Kidney (tissue), 14 donors: Measurements from ENCODE around the gene ZCWPW1. TPM values are rescaled to one million over a fixed set of nuclear protein-coding genes. Genes with fewer than 3 reads are reported as not detected.
"Not testable (repeated sequence)": the region's sequence is repeated elsewhere in the genome, so short reads cannot be mapped to it uniquely, and the experiment has no call there.

ENCODE experiments used
- DNase-seq, 5 donors: peaks; one replicate each; pipeline ENCODE4 v3.0.0-alpha.2; 2013 to 2020
- FAIRE-seq: peaks from 2 replicates; lab custom pipeline; 2012; peaks lifted over from hg19 to GRCh38; lab: Jason Lieb, UNC
- H3K27ac ChIP-seq, 2 donors: one replicate each; pipeline ENCODE4 v1.7.0; 2013; ENCODE audit warnings: low read depth in 2 of 2, low read length in 2 of 2, inconsistent platforms in 1 of 2
- H3K27me3 ChIP-seq: one replicate; pipeline ENCODE4 v1.7.1; 2013; ENCODE audit warnings: low read length, inconsistent platforms; ENCODE audit not compliant: control insufficient read depth, insufficient read depth
- H3K36me3 ChIP-seq, 3 donors: one replicate each; pipeline versions ENCODE4 v1.7.0 to v1.7.1; 2013; ENCODE audit warnings: low read length in 3 of 3, control low read depth in 1 of 3, inconsistent platforms in 1 of 3; ENCODE audit not compliant: insufficient read depth in 3 of 3, control insufficient read depth in 2 of 3
- H3K4me1 ChIP-seq, 3 donors: one replicate each; pipeline versions ENCODE4 v1.7.0 to v1.7.1; 2013; ENCODE audit warnings: low read length in 3 of 3, inconsistent platforms in 1 of 3, low read depth in 1 of 3; ENCODE audit not compliant: control insufficient read depth in 2 of 3, insufficient read depth in 2 of 3
- H3K4me3 ChIP-seq, 3 donors: one replicate each; pipeline versions ENCODE4 v1.7.0 to v1.8.1; 2013; ENCODE audit warnings: low read length in 3 of 3, control low read depth in 1 of 3, inconsistent platforms in 1 of 3
- H3K9ac ChIP-seq, 3 donors: one replicate each; pipeline versions ENCODE4 v1.7.0 to v1.7.1; 2013; ENCODE audit warnings: low read length in 3 of 3, control low read depth in 1 of 3, inconsistent platforms in 1 of 3
- H3K9me3 ChIP-seq, 3 donors: one replicate each; pipeline versions ENCODE4 v1.7.0 to v1.7.1; 2013; ENCODE audit warnings: low read length in 3 of 3, control low read depth in 1 of 3, inconsistent platforms in 1 of 3; ENCODE audit not compliant: control insufficient read depth in 2 of 3, insufficient read depth in 1 of 3
- intact Hi-C: fragments of 100-400 bp; cut with DNase I; formaldehyde crosslinking; loops from one replicate; pipeline ENCODE4 v1.11.1; 2022
- polyA plus RNA-seq: library from polyadenylated mRNA; stranded (reverse); fragments of 350-450 nt; fragmentation: Illumina TruSeq; extraction: RNeasy Lipid Tissue Mini Kit (QIAGEN cat#74804); gene quantifications from one replicate; pipeline ENCODE4 v1.2.3, GENCODE V29; 2014; ENCODE audit warnings: low read depth, low replicate concordance; ENCODE audit not compliant: insufficient read depth
- total RNA-seq: library from RNA; stranded (reverse); fragmentation: NEBNext Ultra II Directional; extraction: Animal tissue kit (Norgen Biotek cat#: 25700); gene quantifications from one replicate; pipeline ENCODE4 v1.2.1, GENCODE V29; 2021
- TF ChIP-seq, protein P1 (sequence below): IDR thresholded peaks from 3 replicates; pipeline ENCODE4 v1.5.1; 2012; ENCODE audit warnings: mild to moderate bottlenecking, moderate library complexity, borderline replicate concordance; ENCODE audit not compliant: insufficient read depth; ENCODE audit errors: extremely low read depth
- donor health status: control.
- donor health status: control.
- donor health status: control.
- donor health status: control.
- donor health status: control.
- donor health status: DM: yes; HTN: yes; CAD: no.
- donor health status: Normal renal cell carcinoma (clear cell type).

Gene ZCWPW1
- total and polyA plus RNA-seq, 2 donors from 2014 or later = 3.0 to 7.9 TPM

GRCh38 chr7:100356416-100357068, 72.0 kb downstream of the ZCWPW1 start:
- peak in 1 of 5 donors; percentile 56 for DNase-seq
- Histone ChIP-seq H3K4me1 (no peaks in the 10 kb centered on the region), H3K27me3 (no peaks in the 10 kb centered on the region), H3K9me3 (no peaks in the 10 kb centered on the region), H3K4me3 (no peak overlapping the region), H3K9ac (no peak overlapping the region), H3K27ac (no peak overlapping the region), H3K36me3 (peaks cover 0 to 54% (median 28%) of the 10 kb centered on the region in 3 donors)
- intact Hi-C loops = no loop called here
- TF ChIP-seq, protein P1, sequence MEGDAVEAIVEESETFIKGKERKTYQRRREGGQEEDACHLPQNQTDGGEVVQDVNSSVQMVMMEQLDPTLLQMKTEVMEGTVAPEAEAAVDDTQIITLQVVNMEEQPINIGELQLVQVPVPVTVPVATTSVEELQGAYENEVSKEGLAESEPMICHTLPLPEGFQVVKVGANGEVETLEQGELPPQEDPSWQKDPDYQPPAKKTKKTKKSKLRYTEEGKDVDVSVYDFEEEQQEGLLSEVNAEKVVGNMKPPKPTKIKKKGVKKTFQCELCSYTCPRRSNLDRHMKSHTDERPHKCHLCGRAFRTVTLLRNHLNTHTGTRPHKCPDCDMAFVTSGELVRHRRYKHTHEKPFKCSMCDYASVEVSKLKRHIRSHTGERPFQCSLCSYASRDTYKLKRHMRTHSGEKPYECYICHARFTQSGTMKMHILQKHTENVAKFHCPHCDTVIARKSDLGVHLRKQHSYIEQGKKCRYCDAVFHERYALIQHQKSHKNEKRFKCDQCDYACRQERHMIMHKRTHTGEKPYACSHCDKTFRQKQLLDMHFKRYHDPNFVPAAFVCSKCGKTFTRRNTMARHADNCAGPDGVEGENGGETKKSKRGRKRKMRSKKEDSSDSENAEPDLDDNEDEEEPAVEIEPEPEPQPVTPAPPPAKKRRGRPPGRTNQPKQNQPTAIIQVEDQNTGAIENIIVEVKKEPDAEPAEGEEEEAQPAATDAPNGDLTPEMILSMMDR = no peak
- no peak for FAIRE-seq

DNA sequence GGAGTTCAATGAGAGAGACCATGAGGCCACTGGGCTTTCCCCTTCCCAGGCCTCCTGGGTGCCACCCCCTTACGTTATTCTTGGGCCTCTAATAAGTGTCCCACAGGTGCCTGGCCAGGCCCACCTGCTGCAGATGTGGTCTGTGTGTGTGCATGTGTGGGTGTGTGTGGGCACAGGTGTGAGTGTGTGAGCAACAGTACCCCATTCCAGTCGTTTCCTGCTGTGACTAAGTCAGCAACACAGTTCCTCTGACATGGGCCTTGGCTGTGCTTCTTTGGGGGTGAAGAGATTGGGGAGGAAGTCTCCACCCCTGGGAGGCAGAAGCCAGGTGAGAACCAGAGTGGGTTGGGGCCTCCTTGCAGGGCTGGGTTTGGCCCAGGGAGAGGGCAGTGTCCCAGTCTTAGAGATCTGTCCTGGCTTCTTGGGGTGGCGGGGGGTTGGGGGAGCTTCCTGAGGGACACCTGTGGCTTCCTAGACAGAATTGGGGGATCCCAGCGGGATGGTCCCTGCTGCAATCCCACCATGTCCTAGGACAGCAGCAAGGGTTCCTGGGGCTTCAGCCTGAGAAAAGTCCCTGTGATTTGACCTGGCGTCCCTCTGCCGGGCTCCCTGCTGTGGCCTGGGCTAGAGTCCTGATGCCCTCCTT, 74.7 kb downstream of the ZCWPW1 start:
- Histone ChIP-seq H3K36me3 (peaks cover 0 to 45% (median 34%) of the 10 kb centered on the region in 3 donors), H3K9ac (no peak overlapping the region), H3K4me3 (no peak overlapping the region), H3K4me1 (no peaks in the 10 kb centered on the region), H3K9me3 (no peaks in the 10 kb centered on the region), H3K27ac (no peak overlapping the region), H3K27me3 (no peaks in the 10 kb centered on the region)
- TF ChIP-seq, protein P1 = no peak
- peak in 1 of 5 donors; percentile 12 for DNase-seq
- intact Hi-C loops = no loop called here
- FAIRE-seq = no peak

DNA sequence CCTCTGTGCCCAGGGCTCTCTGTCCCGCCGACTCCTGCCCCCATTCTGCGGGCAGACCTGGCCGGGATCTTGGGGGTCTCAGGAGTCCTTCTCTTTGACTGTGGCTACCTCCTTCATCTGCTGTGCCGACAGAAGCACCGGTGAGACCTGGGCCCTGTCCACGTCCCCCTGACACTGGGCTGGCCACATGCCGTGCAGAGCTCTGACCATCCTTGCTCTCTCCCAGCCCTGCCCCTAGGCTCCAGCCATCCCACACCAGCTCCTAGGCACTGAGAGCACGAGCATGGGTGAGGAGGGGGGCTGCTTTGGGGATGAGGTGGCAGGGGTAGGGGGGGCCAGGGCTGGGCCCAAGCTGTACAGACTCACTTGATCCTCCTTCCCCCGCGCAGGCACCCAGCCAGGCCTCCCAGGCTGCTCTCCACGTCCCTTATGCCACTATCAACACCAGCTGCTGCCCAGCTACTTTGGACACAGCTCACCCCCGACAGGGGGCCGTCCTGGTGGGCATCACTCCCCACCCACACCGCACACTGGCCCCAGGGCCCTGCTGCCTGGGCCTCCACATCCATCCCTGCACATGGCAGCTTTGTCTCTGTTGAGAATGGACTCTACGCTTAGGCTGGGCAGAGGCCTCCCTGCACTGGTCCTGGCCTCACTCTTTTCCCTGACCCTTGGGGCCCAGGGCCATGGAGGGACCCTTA, 75.4 kb downstream of the ZCWPW1 start:
- H3K9ac ChIP-seq = no peak overlapping the region
- no peaks in the 10 kb centered on the region for H3K27me3 ChIP-seq
- no peak overlapping the region for H3K27ac ChIP-seq
- intact Hi-C loops = no loop called here
- DNase-seq (peak in 1 of 5 donors; percentile 27), FAIRE-seq (no peak)
- TF ChIP-seq, protein P1 = no peak
- peaks cover 0 to 38% (median 32%) of the 10 kb centered on the region in 3 donors for H3K36me3 ChIP-seq
- H3K9me3 ChIP-seq = no peaks in the 10 kb centered on the region
- H3K4me3 ChIP-seq = no peak overlapping the region
- H3K4me1 ChIP-seq = no peaks in the 10 kb centered on the region

- DNase-seq = peak in 1 of 5 donors; percentile 28
- FAIRE-seq, H3K27ac ChIP-seq, H3K4me3 ChIP-seq, H3K27me3 ChIP-seq, H3K4me1 ChIP-seq, intact Hi-C loops, H3K9ac ChIP-seq, H3K9me3 ChIP-seq: not testable (repeated sequence)
- H3K36me3 ChIP-seq = peaks cover 3 to 45% (median 38%) of the 10 kb centered on the region in 3 donors
Observed at GRCh38 chr7:100352230-100352781, 76.2 kb downstream of the ZCWPW1 start.
